H9 (cell line): ENCODE results near the gene PSMA6. TPM values are rescaled to one million over a fixed set of nuclear protein-coding genes. Genes with fewer than 3 reads are reported as not detected.

Source experiments
- DNase-seq: peaks from one replicate; pipeline ENCODE4 v3.0.0-alpha.2; 2017
- H2AFZ ChIP-seq: one replicate; pipeline ENCODE4 v1.6.1; 2013; ENCODE audit warnings: mild to moderate bottlenecking, low read length, control low read depth, moderate library complexity
- H2AK5ac ChIP-seq: 2 replicates; pipeline ENCODE4 v1.6.1; 2013; ENCODE audit warnings: low read length, control low read depth, mixed read lengths; ENCODE audit not compliant: insufficient read length
- H2BK120ac ChIP-seq: one replicate; pipeline ENCODE4 v1.6.1; 2013; ENCODE audit warnings: low read depth, mild to moderate bottlenecking, low read length, control low read depth, inconsistent platforms; ENCODE audit not compliant: poor library complexity, severe bottlenecking
- H2BK12ac ChIP-seq: 2 replicates; pipeline ENCODE4 v1.6.1; 2013; ENCODE audit warnings: low read length, control low read depth, mixed read lengths, low read depth; ENCODE audit not compliant: insufficient read length
- H2BK15ac ChIP-seq: 2 replicates; pipeline ENCODE4 v1.6.1; 2013; ENCODE audit warnings: low read depth, low read length, control low read depth
- H2BK20ac ChIP-seq: one replicate; pipeline ENCODE4 v1.6.1; 2013; ENCODE audit warnings: low read depth, mild to moderate bottlenecking, low read length, control low read depth, inconsistent platforms; ENCODE audit not compliant: poor library complexity, severe bottlenecking
- H2BK5ac ChIP-seq: 2 replicates; pipeline ENCODE4 v1.6.1; 2013; ENCODE audit warnings: low read length, control low read depth, mixed read lengths; ENCODE audit not compliant: insufficient read length
- H3K14ac ChIP-seq: 2 replicates; pipeline ENCODE4 v1.6.1; 2013; ENCODE audit warnings: low read length, control low read depth; ENCODE audit not compliant: insufficient read depth
- H3K18ac ChIP-seq: 2 replicates; pipeline ENCODE4 v1.6.1; 2013; ENCODE audit warnings: low read depth, mild to moderate bottlenecking, mixed read lengths, low read length, control low read depth; ENCODE audit not compliant: insufficient read length
- H3K23ac ChIP-seq: 2 replicates; pipeline ENCODE4 v1.6.1; 2013; ENCODE audit warnings: low read length, control low read depth, mixed read lengths, low read depth; ENCODE audit not compliant: insufficient read length
- H3K23me2 ChIP-seq: 2 replicates; pipeline ENCODE4 v1.6.1; 2013; ENCODE audit warnings: low read depth, mild to moderate bottlenecking, mixed read lengths, low read length, control low read depth; ENCODE audit not compliant: insufficient read length, poor library complexity, severe bottlenecking
- H3K27ac ChIP-seq: 2 replicates; pipeline ENCODE4 v1.5.1; 2013; ENCODE audit warnings: low read length, control low read depth, mixed read lengths, low read depth; ENCODE audit not compliant: insufficient read length
- H3K27me3 ChIP-seq: 2 replicates; pipeline ENCODE4 v1.6.1; 2013; ENCODE audit warnings: low read length, control low read depth, inconsistent platforms; ENCODE audit not compliant: insufficient read depth
- H3K4ac ChIP-seq: 2 replicates; pipeline ENCODE4 v1.6.1; 2013; ENCODE audit warnings: low read depth, mild to moderate bottlenecking, control low read depth, inconsistent platforms, low read length, moderate library complexity
- H3K4me1 ChIP-seq: 2 replicates; pipeline ENCODE4 v1.6.1; 2013; ENCODE audit warnings: low read length, control low read depth, inconsistent platforms; ENCODE audit not compliant: insufficient read depth
- H3K4me2 ChIP-seq: 2 replicates; pipeline ENCODE4 v1.6.1; 2013; ENCODE audit warnings: low read length, control low read depth, mixed read lengths; ENCODE audit not compliant: insufficient read length, insufficient read depth
- H3K56ac ChIP-seq: 2 replicates; pipeline ENCODE4 v1.6.1; 2013; ENCODE audit warnings: low read depth, mild to moderate bottlenecking, mixed read lengths, low read length, control low read depth; ENCODE audit not compliant: insufficient read length
- H3K79me1 ChIP-seq: 2 replicates; pipeline ENCODE4 v1.6.1; 2013; ENCODE audit warnings: low read depth, mild to moderate bottlenecking, moderate library complexity, low read length, control low read depth, inconsistent platforms; ENCODE audit not compliant: insufficient read depth, poor library complexity, severe bottlenecking
- H3K79me2 ChIP-seq: 2 replicates; pipeline ENCODE4 v1.6.1; 2013; ENCODE audit warnings: low read length, control low read depth, inconsistent platforms; ENCODE audit not compliant: insufficient read depth
- H3K9ac ChIP-seq: 2 replicates; pipeline ENCODE4 v1.6.1; 2013; ENCODE audit warnings: low read length, control low read depth, mixed read lengths; ENCODE audit not compliant: insufficient read length; ENCODE audit errors: extremely low read depth
- H3K9me3 ChIP-seq: one replicate; pipeline ENCODE4 v1.6.1; 2013; ENCODE audit warnings: low read depth, low read length, inconsistent platforms; ENCODE audit not compliant: control insufficient read depth
- H3T11ph ChIP-seq: one replicate; pipeline ENCODE4 v1.6.1; 2013; ENCODE audit warnings: mild to moderate bottlenecking, low read length, control low read depth, inconsistent platforms
- H4K20me1 ChIP-seq: one replicate; pipeline ENCODE4 v1.6.1; 2013; ENCODE audit not compliant: control insufficient read depth, insufficient read length, insufficient read depth
- H4K5ac ChIP-seq: 2 replicates; pipeline ENCODE4 v1.6.1; 2013; ENCODE audit warnings: low read depth, mild to moderate bottlenecking, mixed read lengths, low read length, control low read depth; ENCODE audit not compliant: insufficient read length
- H4K8ac ChIP-seq: replicated peaks from 2 replicates; pipeline ENCODE4 v1.6.1; 2013; ENCODE audit warnings: low read length, control low read depth, mixed read lengths, low read depth; ENCODE audit not compliant: insufficient read length
- H4K91ac ChIP-seq: 2 replicates; pipeline ENCODE4 v1.6.1; 2013; ENCODE audit warnings: low read depth, mild to moderate bottlenecking, moderate library complexity, mixed read lengths, low read length, control low read depth; ENCODE audit not compliant: insufficient read length
- H3K27ac Mint-ChIP-seq, 3 experiments: 2 replicates in 2 of 3; 3 replicates in 1 of 3; pipeline ENCODE4 v1.8.0; 2020 to 2021; ENCODE audit warnings: mixed read lengths in 3 of 3, mild to moderate bottlenecking in 1 of 3, moderate library complexity in 1 of 3
- H3K27me3 Mint-ChIP-seq: 2 replicates; pipeline ENCODE4 v1.8.0; 2021; ENCODE audit warnings: low read depth, mild to moderate bottlenecking, moderate library complexity, mixed read lengths
- H3K36me3 Mint-ChIP-seq, 3 experiments: 2 replicates in 2 of 3; 3 replicates in 1 of 3; pipeline ENCODE4 v1.8.0; 2020 to 2021; ENCODE audit warnings: low read depth in 3 of 3, mixed read lengths in 3 of 3; ENCODE audit not compliant: insufficient read depth in 1 of 3
- H3K4me1 Mint-ChIP-seq, 2 experiments: 2 replicates each; pipeline ENCODE4 v1.8.0; 2020; ENCODE audit warnings: mixed read lengths in 2 of 2
- H3K4me3 Mint-ChIP-seq, 2 experiments: 2 replicates in 1 of 2; 3 replicates in 1 of 2; pipeline ENCODE4 v1.8.0; 2020 to 2021; ENCODE audit warnings: mild to moderate bottlenecking in 2 of 2, mixed read lengths in 2 of 2, moderate library complexity in 1 of 2
- H3K9me3 Mint-ChIP-seq, 2 experiments: 2 replicates in 1 of 2; 3 replicates in 1 of 2; pipeline ENCODE4 v1.8.0; 2020; ENCODE audit warnings: mild to moderate bottlenecking in 2 of 2, mixed read lengths in 2 of 2, moderate library complexity in 1 of 2
- CTCF ChIP-seq: fragments of 200-600 bp; sonication (generic); conservative IDR thresholded peaks from 3 replicates; pipeline ENCODE4 v1.8.0; 2021; ENCODE audit warnings: antibody characterized with exemption, mild to moderate bottlenecking
- WGBS: extraction: QIAGEN DNeasy Blood & Tissue Kit; methylation state at CpG from one replicate; pipeline ENCODE4 v1.1.7; 2013; ENCODE audit warnings: missing lambda C conversion rate, low lambda C conversion rate, mixed read lengths; ENCODE audit not compliant: insufficient read length; ENCODE audit errors: extremely low coverage; 5-methylcytosine and 5-hydroxymethylcytosine counted together
- total RNA-seq: library from RNA; stranded (reverse); gene quantifications from 2 replicates; pipeline ENCODE4 v1.2.1, GENCODE V29; 2021

PSMA6 gene
- total RNA-seq, 1 experiment from 2014 or later, result 255 TPM

DNA sequence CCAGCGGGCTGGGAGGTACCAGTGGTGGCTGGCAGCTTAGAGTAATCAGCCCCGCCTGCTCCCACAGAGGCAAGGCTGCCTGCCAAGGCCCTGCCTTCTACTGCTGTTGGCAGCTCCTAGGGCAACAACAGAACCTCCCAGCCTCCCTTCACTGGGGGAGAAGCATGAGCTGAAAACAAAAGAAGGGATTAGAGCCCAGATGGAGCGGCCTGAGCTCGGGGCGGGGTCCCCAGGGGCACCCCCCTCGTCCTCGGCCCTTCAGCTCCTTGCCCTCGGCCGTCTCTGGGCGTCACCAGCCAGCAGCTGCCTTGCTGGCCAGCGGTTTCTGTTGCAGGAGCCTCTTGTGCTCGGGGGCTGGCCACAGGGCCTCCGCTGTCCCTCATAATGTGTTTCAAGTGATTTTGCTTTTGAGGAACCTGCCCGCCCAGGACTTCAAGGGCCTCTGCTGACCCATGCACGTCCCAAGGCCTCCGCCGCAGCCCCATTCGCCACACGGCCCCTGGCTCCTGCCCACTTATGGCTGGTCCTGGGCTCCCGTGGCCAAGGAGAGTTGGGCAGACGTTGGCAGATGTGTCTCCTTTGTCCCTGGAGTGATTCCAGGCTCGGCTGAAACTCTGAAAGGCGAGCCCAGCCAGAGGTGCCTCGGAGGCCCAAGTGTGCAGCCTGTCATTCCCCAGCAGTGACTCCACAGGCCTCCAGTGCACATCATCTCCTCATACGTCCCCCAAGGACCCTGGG lies 49.7 kb downstream of the PSMA6 start:
- Histone ChIP-seq H3K4ac (no peak overlapping the region), H3K9ac (no peak overlapping the region), H2BK5ac (no peak overlapping the region), H3K79me1 (no peaks in the 10 kb centered on the region), H3K9me3 (no peaks in the 10 kb centered on the region), H3K18ac (peak overlapping the region; percentile 51), H3K79me2 (no peaks in the 10 kb centered on the region), H3K23me2 (no peaks in the 10 kb centered on the region), H2BK20ac (no peak overlapping the region), H3K4me2 (no peak overlapping the region), H4K8ac (no peak overlapping the region), H2BK12ac (no peak overlapping the region), H2AFZ (no peak overlapping the region), H2BK120ac (no peak overlapping the region), H3K4me1 (no peaks in the 10 kb centered on the region; the same call in 1 of the 2 replicates), H3K56ac (no peak overlapping the region), H3K14ac (peak overlapping the region; percentile 50), H4K5ac (no peak overlapping the region), H3K27me3 (no peaks in the 10 kb centered on the region), H2AK5ac (no peak overlapping the region), H3T11ph (no peak overlapping the region), H4K91ac (no peak overlapping the region), H3K27ac (no peak overlapping the region), H4K20me1 (no peaks in the 10 kb centered on the region), H3K23ac (no peak overlapping the region), H2BK15ac (no peak overlapping the region)
- no peak for TF ChIP-seq CTCF
- no peaks in the 10 kb centered on the region; a peak in 1 of 7 replicates for H3K36me3 Mint-ChIP-seq
- H3K27ac Mint-ChIP-seq, result peak overlapping the region in 1 of 3 experiments; percentile 84; a peak in 2 of 7 replicates
- WGBS, result no CpG with 5 or more reads among the region's 25 CpGs
- peak; percentile 85 for DNase-seq
- peaks cover 16 to 25% of the 10 kb centered on the region in 2 experiments for H3K4me1 Mint-ChIP-seq
- H3K27me3 Mint-ChIP-seq, result peaks cover 3% of the 10 kb centered on the region; the same call in 1 of the 2 replicates
- H3K9me3 Mint-ChIP-seq, result no peaks in the 10 kb centered on the region
- no peak overlapping the region for H3K4me3 Mint-ChIP-seq
